H9 (cell line): Measurements from ENCODE around the gene HAUS7. TPM values are rescaled to one million over a fixed set of nuclear protein-coding genes. Genes with fewer than 3 reads are reported as not detected.

Experiments used
- DNase-seq: peaks from one replicate; pipeline ENCODE4 v3.0.0-alpha.2; 2017
- H2AFZ ChIP-seq: one replicate; pipeline ENCODE4 v1.6.1; 2013; ENCODE audit warnings: mild to moderate bottlenecking, low read length, control low read depth, moderate library complexity
- H2AK5ac ChIP-seq: 2 replicates; pipeline ENCODE4 v1.6.1; 2013; ENCODE audit warnings: low read length, control low read depth, mixed read lengths; ENCODE audit not compliant: insufficient read length
- H2BK120ac ChIP-seq: one replicate; pipeline ENCODE4 v1.6.1; 2013; ENCODE audit warnings: low read depth, mild to moderate bottlenecking, low read length, control low read depth, inconsistent platforms; ENCODE audit not compliant: poor library complexity, severe bottlenecking
- H2BK12ac ChIP-seq: 2 replicates; pipeline ENCODE4 v1.6.1; 2013; ENCODE audit warnings: low read length, control low read depth, mixed read lengths, low read depth; ENCODE audit not compliant: insufficient read length
- H2BK15ac ChIP-seq: 2 replicates; pipeline ENCODE4 v1.6.1; 2013; ENCODE audit warnings: low read depth, low read length, control low read depth
- H2BK20ac ChIP-seq: one replicate; pipeline ENCODE4 v1.6.1; 2013; ENCODE audit warnings: low read depth, mild to moderate bottlenecking, low read length, control low read depth, inconsistent platforms; ENCODE audit not compliant: poor library complexity, severe bottlenecking
- H2BK5ac ChIP-seq: 2 replicates; pipeline ENCODE4 v1.6.1; 2013; ENCODE audit warnings: low read length, control low read depth, mixed read lengths; ENCODE audit not compliant: insufficient read length
- H3K14ac ChIP-seq: 2 replicates; pipeline ENCODE4 v1.6.1; 2013; ENCODE audit warnings: low read length, control low read depth; ENCODE audit not compliant: insufficient read depth
- H3K18ac ChIP-seq: 2 replicates; pipeline ENCODE4 v1.6.1; 2013; ENCODE audit warnings: low read depth, mild to moderate bottlenecking, mixed read lengths, low read length, control low read depth; ENCODE audit not compliant: insufficient read length
- H3K23ac ChIP-seq: 2 replicates; pipeline ENCODE4 v1.6.1; 2013; ENCODE audit warnings: low read length, control low read depth, mixed read lengths, low read depth; ENCODE audit not compliant: insufficient read length
- H3K23me2 ChIP-seq: 2 replicates; pipeline ENCODE4 v1.6.1; 2013; ENCODE audit warnings: low read depth, mild to moderate bottlenecking, mixed read lengths, low read length, control low read depth; ENCODE audit not compliant: insufficient read length, poor library complexity, severe bottlenecking
- H3K27ac ChIP-seq: 2 replicates; pipeline ENCODE4 v1.5.1; 2013; ENCODE audit warnings: low read length, control low read depth, mixed read lengths, low read depth; ENCODE audit not compliant: insufficient read length
- H3K27me3 ChIP-seq: 2 replicates; pipeline ENCODE4 v1.6.1; 2013; ENCODE audit warnings: low read length, control low read depth, inconsistent platforms; ENCODE audit not compliant: insufficient read depth
- H3K4ac ChIP-seq: 2 replicates; pipeline ENCODE4 v1.6.1; 2013; ENCODE audit warnings: low read depth, mild to moderate bottlenecking, control low read depth, inconsistent platforms, low read length, moderate library complexity
- H3K4me1 ChIP-seq: 2 replicates; pipeline ENCODE4 v1.6.1; 2013; ENCODE audit warnings: low read length, control low read depth, inconsistent platforms; ENCODE audit not compliant: insufficient read depth
- H3K4me2 ChIP-seq: 2 replicates; pipeline ENCODE4 v1.6.1; 2013; ENCODE audit warnings: low read length, control low read depth, mixed read lengths; ENCODE audit not compliant: insufficient read length, insufficient read depth
- H3K56ac ChIP-seq: 2 replicates; pipeline ENCODE4 v1.6.1; 2013; ENCODE audit warnings: low read depth, mild to moderate bottlenecking, mixed read lengths, low read length, control low read depth; ENCODE audit not compliant: insufficient read length
- H3K79me1 ChIP-seq: 2 replicates; pipeline ENCODE4 v1.6.1; 2013; ENCODE audit warnings: low read depth, mild to moderate bottlenecking, moderate library complexity, low read length, control low read depth, inconsistent platforms; ENCODE audit not compliant: insufficient read depth, poor library complexity, severe bottlenecking
- H3K79me2 ChIP-seq: 2 replicates; pipeline ENCODE4 v1.6.1; 2013; ENCODE audit warnings: low read length, control low read depth, inconsistent platforms; ENCODE audit not compliant: insufficient read depth
- H3K9ac ChIP-seq: 2 replicates; pipeline ENCODE4 v1.6.1; 2013; ENCODE audit warnings: low read length, control low read depth, mixed read lengths; ENCODE audit not compliant: insufficient read length; ENCODE audit errors: extremely low read depth
- H3K9me3 ChIP-seq: one replicate; pipeline ENCODE4 v1.6.1; 2013; ENCODE audit warnings: low read depth, low read length, inconsistent platforms; ENCODE audit not compliant: control insufficient read depth
- H3T11ph ChIP-seq: one replicate; pipeline ENCODE4 v1.6.1; 2013; ENCODE audit warnings: mild to moderate bottlenecking, low read length, control low read depth, inconsistent platforms
- H4K20me1 ChIP-seq: one replicate; pipeline ENCODE4 v1.6.1; 2013; ENCODE audit not compliant: control insufficient read depth, insufficient read length, insufficient read depth
- H4K5ac ChIP-seq: 2 replicates; pipeline ENCODE4 v1.6.1; 2013; ENCODE audit warnings: low read depth, mild to moderate bottlenecking, mixed read lengths, low read length, control low read depth; ENCODE audit not compliant: insufficient read length
- H4K8ac ChIP-seq: replicated peaks from 2 replicates; pipeline ENCODE4 v1.6.1; 2013; ENCODE audit warnings: low read length, control low read depth, mixed read lengths, low read depth; ENCODE audit not compliant: insufficient read length
- H4K91ac ChIP-seq: 2 replicates; pipeline ENCODE4 v1.6.1; 2013; ENCODE audit warnings: low read depth, mild to moderate bottlenecking, moderate library complexity, mixed read lengths, low read length, control low read depth; ENCODE audit not compliant: insufficient read length
- H3K27ac Mint-ChIP-seq, 3 experiments: 2 replicates in 2 of 3; 3 replicates in 1 of 3; pipeline ENCODE4 v1.8.0; 2020 to 2021; ENCODE audit warnings: mixed read lengths in 3 of 3, mild to moderate bottlenecking in 1 of 3, moderate library complexity in 1 of 3
- H3K27me3 Mint-ChIP-seq: 2 replicates; pipeline ENCODE4 v1.8.0; 2021; ENCODE audit warnings: low read depth, mild to moderate bottlenecking, moderate library complexity, mixed read lengths
- H3K36me3 Mint-ChIP-seq, 3 experiments: 2 replicates in 2 of 3; 3 replicates in 1 of 3; pipeline ENCODE4 v1.8.0; 2020 to 2021; ENCODE audit warnings: low read depth in 3 of 3, mixed read lengths in 3 of 3; ENCODE audit not compliant: insufficient read depth in 1 of 3
- H3K4me1 Mint-ChIP-seq, 2 experiments: 2 replicates each; pipeline ENCODE4 v1.8.0; 2020; ENCODE audit warnings: mixed read lengths in 2 of 2
- H3K4me3 Mint-ChIP-seq, 2 experiments: 2 replicates in 1 of 2; 3 replicates in 1 of 2; pipeline ENCODE4 v1.8.0; 2020 to 2021; ENCODE audit warnings: mild to moderate bottlenecking in 2 of 2, mixed read lengths in 2 of 2, moderate library complexity in 1 of 2
- H3K9me3 Mint-ChIP-seq, 2 experiments: 2 replicates in 1 of 2; 3 replicates in 1 of 2; pipeline ENCODE4 v1.8.0; 2020; ENCODE audit warnings: mild to moderate bottlenecking in 2 of 2, mixed read lengths in 2 of 2, moderate library complexity in 1 of 2
- WGBS: extraction: QIAGEN DNeasy Blood & Tissue Kit; methylation state at CpG from one replicate; pipeline ENCODE4 v1.1.7; 2013; ENCODE audit warnings: missing lambda C conversion rate, low lambda C conversion rate, mixed read lengths; ENCODE audit not compliant: insufficient read length; ENCODE audit errors: extremely low coverage; 5-methylcytosine and 5-hydroxymethylcytosine counted together
- total RNA-seq: library from RNA; stranded (reverse); gene quantifications from 2 replicates; pipeline ENCODE4 v1.2.1, GENCODE V29; 2021
- TF ChIP-seq, protein P1 (sequence below): fragments of 200-600 bp; sonication (generic); conservative IDR thresholded peaks from 3 replicates; pipeline ENCODE4 v1.8.0; 2021; ENCODE audit warnings: antibody characterized with exemption, mild to moderate bottlenecking

The HAUS7 gene
- total RNA-seq, 1 experiment from 2014 or later: 45.3 TPM

DNA sequence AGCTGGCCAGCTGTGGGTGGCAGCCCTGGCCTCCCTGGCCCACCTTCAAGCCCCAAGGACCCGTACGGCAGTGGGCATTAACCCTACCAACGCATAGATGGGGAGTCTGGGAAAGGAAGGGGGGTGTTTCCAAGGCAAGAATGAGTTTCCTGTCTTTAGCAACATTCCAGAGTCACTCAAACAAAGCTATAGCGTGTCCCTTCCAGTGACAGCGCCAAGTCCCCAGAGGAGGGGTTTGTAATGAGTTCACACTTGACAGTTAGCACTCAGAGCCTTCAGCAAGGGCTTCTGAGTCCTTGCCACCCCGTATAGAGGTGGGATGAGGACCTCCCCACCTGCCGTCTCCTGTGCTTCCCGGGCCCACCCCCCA lies 26.2 kb upstream of the HAUS7 start:
- Histone ChIP-seq H4K5ac (no peak overlapping the region), H2BK120ac (no peak overlapping the region), H3K18ac (no peak overlapping the region), H3K14ac (no peak overlapping the region), H3K4me1 (no peaks in the 10 kb centered on the region), H2BK15ac (no peak overlapping the region), H2BK5ac (no peak overlapping the region), H3K56ac (no peak overlapping the region), H3K79me2 (no peaks in the 10 kb centered on the region), H3T11ph (no peak overlapping the region), H2BK12ac (no peak overlapping the region), H2BK20ac (no peak overlapping the region), H4K91ac (no peak overlapping the region), H2AK5ac (no peak overlapping the region), H3K23ac (no peak overlapping the region), H2AFZ (no peak overlapping the region), H3K23me2 (no peaks in the 10 kb centered on the region), H3K79me1 (no peaks in the 10 kb centered on the region), H3K4ac (no peak overlapping the region), H3K27me3 (no peaks in the 10 kb centered on the region), H3K4me2 (no peak overlapping the region), H3K9me3 (peaks cover 26% of the 10 kb centered on the region), H3K27ac (no peak overlapping the region), H3K9ac (no peak overlapping the region), H4K8ac (no peak overlapping the region), H4K20me1 (no peaks in the 10 kb centered on the region)
- Mint-ChIP-seq H3K4me3 (no peak overlapping the region), H3K4me1 (peaks cover 0 to 5% of the 10 kb centered on the region in 2 experiments; a peak in 2 of 4 replicates), H3K27ac (no peak overlapping the region), H3K36me3 (peaks cover 6 to 8% (median 7%) of the 10 kb centered on the region in 3 experiments; a peak in 5 of 7 replicates), H3K27me3 (peaks cover 12% of the 10 kb centered on the region), H3K9me3 (peaks cover 49 to 57% of the 10 kb centered on the region in 2 experiments)
- DNase-seq: no peak
- TF ChIP-seq, protein P1, sequence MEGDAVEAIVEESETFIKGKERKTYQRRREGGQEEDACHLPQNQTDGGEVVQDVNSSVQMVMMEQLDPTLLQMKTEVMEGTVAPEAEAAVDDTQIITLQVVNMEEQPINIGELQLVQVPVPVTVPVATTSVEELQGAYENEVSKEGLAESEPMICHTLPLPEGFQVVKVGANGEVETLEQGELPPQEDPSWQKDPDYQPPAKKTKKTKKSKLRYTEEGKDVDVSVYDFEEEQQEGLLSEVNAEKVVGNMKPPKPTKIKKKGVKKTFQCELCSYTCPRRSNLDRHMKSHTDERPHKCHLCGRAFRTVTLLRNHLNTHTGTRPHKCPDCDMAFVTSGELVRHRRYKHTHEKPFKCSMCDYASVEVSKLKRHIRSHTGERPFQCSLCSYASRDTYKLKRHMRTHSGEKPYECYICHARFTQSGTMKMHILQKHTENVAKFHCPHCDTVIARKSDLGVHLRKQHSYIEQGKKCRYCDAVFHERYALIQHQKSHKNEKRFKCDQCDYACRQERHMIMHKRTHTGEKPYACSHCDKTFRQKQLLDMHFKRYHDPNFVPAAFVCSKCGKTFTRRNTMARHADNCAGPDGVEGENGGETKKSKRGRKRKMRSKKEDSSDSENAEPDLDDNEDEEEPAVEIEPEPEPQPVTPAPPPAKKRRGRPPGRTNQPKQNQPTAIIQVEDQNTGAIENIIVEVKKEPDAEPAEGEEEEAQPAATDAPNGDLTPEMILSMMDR: no peak
- WGBS: no CpG with 5 or more reads among the region's 8 CpGs
